KOPT-K1 (cell line): ENCODE data around the gene GRPEL1.

Experiments used
- H3K27ac ChIP-seq: fragments of 200-600 bp; sonication (generic); 2 replicates; pipeline ENCODE4 v1.5.1; 2016; ENCODE audit warnings: antibody characterized with exemption, mild to moderate bottlenecking, low read depth, low read length; ENCODE audit not compliant: poor library complexity, severe bottlenecking
- H3K36me3 ChIP-seq: fragments of 200-600 bp; sonication (generic); 2 replicates; pipeline ENCODE4 v1.5.1; 2017; ENCODE audit warnings: antibody characterized with exemption, mild to moderate bottlenecking, low read length, moderate library complexity; ENCODE audit not compliant: insufficient read depth
- H3K9me3 ChIP-seq: fragments of 200-600 bp; sonication (generic); 2 replicates; pipeline ENCODE4 v1.5.1; 2017; ENCODE audit warnings: antibody characterized with exemption, low read length, mild to moderate bottlenecking; ENCODE audit not compliant: insufficient read depth, poor library complexity, severe bottlenecking

GRPEL1 gene

GRCh38 chr4:7048642-7049041, 19.2 kb downstream of the GRPEL1 start:
- H3K36me3 ChIP-seq: peaks cover 19% of the 10 kb centered on the region; the same call in 1 of the 2 replicates
- no peaks in the 10 kb centered on the region for H3K9me3 ChIP-seq
- no peak overlapping the region for H3K27ac ChIP-seq

DNA sequence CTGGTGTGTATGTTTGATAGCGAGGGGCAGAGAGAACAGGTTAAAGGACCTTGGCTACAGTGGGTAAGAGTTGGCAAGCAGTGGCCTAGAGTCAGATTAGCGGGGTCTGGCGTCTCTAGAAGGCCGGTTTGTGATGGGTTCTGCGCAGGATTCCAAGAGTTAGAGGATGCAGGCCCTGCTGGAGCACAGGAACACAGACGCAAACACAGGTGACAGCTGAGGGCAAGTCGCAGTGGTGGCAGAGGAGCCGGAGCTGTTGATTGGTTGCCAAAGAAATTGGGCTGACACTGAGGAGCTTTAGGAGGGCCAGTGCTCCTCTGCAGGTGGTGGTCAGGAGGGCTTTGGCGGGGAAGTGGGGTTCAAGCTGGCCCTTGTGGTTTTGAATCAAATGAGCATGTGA, 20.9 kb downstream of the GRPEL1 start:
- Histone ChIP-seq H3K27ac (no peak overlapping the region), H3K36me3 (peaks cover 14% of the 10 kb centered on the region; the same call in 1 of the 2 replicates), H3K9me3 (no peaks in the 10 kb centered on the region)

- Histone ChIP-seq H3K27ac (no peak overlapping the region), H3K9me3 (no peaks in the 10 kb centered on the region), H3K36me3 (peaks cover 11% of the 10 kb centered on the region; the same call in 1 of the 2 replicates)
Observed at GRCh38 chr4:7045961-7046921, 21.6 kb downstream of the GRPEL1 start.

GRCh38 chr4:7045553-7045952, 22.3 kb downstream of the GRPEL1 start:
- H3K9me3 ChIP-seq: no peaks in the 10 kb centered on the region
- H3K36me3 ChIP-seq: 0 out of 2 replicates have a peak, but pooled peaks cover 5% of the 10 kb centered on the region
- no peak overlapping the region for H3K27ac ChIP-seq

DNA sequence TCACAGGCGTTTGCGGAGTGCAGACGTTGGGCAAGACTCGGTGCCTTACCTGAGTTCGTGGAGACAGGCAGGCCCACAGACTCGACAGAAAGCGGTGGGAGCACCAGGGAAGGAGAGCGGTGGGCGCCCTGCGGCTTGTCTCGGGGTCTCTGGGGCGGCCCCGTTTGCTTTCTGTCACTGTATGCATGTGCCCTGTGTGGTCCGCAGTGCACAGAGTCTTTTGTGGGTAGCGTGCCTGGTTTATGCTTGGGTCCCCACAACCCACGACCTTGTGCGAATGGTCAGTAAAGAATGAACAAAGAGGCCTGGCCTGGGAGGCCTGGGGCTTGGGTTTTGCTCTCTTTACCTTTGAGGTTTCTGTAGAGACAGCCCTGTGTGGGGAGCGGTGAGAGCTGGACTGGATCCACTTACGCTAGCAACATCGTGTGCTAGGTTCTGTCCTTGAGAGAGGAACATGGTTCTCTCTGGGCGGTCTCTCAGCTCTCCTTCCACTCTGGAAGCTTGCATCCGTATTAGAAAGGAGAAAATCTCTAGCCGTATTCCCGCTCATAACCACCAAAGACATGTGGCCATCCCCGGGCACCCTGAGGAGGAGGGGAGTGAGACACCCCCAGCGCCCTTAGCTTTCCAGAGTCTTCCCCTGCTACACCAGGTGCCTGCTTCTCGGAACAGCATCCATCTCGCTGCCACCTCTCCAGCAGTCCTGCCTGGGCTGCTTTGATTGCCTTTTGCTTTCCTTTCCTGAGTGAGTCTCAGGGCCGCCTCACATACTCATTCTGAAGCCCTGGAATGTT, 23.5 kb downstream of the GRPEL1 start:
- Histone ChIP-seq H3K27ac (peak overlapping the region; percentile 68), H3K36me3 (0 out of 2 replicates have a peak, but pooled peaks cover 5% of the 10 kb centered on the region), H3K9me3 (no peaks in the 10 kb centered on the region)

DNA sequence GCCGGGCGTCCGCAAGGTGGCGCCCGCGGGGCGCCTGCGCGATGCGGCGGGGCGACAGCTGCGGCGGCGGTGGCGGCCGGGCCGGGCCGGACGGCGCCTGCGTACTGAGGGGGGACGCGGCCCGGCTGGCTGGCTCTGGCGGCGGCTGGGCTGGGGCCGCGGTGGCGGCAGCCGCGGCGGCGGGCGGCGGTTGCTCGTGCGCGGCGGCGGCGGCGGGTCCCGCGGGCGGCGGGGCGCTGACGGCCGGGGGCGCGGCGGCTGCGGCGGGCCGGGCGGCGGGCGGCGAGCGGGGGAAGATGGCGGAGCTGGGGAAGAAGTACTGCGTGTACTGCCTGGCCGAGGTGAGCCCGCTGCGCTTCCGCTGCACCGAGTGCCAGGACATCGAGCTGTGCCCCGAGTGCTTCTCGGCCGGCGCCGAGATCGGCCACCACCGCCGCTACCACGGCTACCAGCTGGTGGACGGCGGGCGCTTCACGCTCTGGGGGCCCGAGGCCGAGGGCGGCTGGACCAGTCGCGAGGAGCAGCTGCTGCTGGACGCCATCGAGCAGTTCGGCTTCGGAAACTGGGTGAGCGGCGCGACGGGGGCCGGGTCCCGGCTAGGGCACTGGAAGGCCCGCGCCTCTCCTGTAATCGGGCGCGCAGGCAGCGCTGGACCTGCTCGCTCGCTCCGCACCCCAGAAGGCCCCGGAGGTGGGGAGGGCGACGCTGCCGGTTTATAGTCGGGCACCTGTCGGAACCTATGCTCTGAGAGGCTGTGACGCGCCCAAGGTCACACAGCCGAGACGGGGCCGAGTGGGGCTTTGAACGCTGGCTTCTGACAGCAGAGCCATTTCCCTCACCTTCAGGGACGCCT, 24.4 kb downstream of the GRPEL1 start, which contains the start of gene TADA2B:
TADA2B (plus strand) TSS at position 89 of the 853 bp plus-strand sequence; CDS start at position 297, 208 bp downstream.
- Histone ChIP-seq H3K36me3 (0 out of 2 replicates have a peak, but pooled peaks cover 5% of the 10 kb centered on the region), H3K27ac (peak within 1 kb of the TSS; percentile 68), H3K9me3 (no peaks in the 10 kb centered on the region)

- Histone ChIP-seq H3K36me3 (0 out of 2 replicates have a peak, but pooled peaks cover 5% of the 10 kb centered on the region), H3K27ac (peak overlapping the region; percentile 32), H3K9me3 (no peaks in the 10 kb centered on the region)
Observed at GRCh38 chr4:7042503-7043283, 25.2 kb downstream of the GRPEL1 start.

DNA sequence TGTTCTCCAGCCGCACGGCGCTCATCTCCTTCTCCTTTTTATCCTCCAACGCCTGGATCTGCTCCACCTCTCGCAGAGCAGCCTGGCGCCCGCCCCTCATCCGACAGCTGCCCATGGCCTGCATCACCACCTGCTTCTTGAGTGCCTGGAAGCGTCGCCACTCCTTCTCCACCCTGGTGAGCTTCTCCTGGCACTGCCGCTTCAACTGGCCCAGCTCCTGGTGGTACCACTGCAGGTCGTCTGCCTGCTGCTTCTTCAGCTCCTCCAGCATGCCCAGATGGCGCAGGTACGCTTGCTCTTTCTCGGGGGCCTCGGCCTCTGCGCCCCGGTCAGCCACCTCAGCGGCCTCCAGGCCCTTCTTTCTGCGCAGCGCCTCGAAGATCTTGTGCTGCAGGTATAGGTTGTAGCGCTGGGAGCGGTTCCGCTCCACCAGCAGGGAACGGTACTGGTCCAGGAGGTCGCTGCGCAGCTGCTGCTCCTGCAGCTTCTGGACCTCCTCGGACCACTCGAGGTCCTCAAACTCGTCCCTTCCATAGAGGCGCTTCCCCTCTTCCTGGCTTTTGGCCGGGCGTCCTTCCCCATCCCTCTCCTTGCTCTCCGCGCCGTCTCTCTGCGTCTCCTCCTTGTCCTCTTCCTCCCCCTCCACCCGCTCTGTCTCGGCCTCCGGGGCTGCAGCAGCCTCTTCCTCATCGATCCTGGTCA, 25.9 kb downstream of the GRPEL1 start:
- no peaks in the 10 kb centered on the region for H3K9me3 ChIP-seq
- H3K36me3 ChIP-seq: 0 out of 2 replicates have a peak, but pooled peaks cover 5% of the 10 kb centered on the region
- H3K27ac ChIP-seq: no peak overlapping the region

DNA sequence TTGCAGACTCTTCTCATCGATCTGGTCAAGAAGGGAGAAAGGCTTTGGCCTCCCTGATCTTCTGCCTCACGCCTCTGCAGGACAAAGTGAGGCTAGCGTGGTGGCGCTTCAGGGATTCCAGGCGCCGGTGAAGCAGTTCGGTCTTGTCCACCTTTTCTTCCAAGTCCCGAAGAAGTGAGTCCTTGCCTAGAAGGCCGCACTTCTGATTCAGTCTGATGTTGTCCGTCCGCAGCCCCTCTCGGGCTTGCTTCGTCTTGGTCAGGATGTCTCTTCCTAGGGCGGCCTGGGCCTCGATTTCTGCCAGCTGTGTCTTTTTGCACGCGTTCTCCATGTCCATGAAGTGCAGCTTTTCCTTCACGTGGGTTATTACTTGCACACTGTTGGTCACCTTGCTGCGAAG, 26.6 kb downstream of the GRPEL1 start:
- H3K27ac ChIP-seq: no peak overlapping the region
- no peaks in the 10 kb centered on the region for H3K9me3 ChIP-seq
- H3K36me3 ChIP-seq: 0 out of 2 replicates have a peak, but pooled peaks cover 5% of the 10 kb centered on the region

GRCh38 chr4:7040765-7041164, 27.1 kb downstream of the GRPEL1 start:
- Histone ChIP-seq H3K27ac (no peak overlapping the region), H3K36me3 (0 out of 2 replicates have a peak, but pooled peaks cover 3% of the 10 kb centered on the region), H3K9me3 (no peaks in the 10 kb centered on the region)

DNA sequence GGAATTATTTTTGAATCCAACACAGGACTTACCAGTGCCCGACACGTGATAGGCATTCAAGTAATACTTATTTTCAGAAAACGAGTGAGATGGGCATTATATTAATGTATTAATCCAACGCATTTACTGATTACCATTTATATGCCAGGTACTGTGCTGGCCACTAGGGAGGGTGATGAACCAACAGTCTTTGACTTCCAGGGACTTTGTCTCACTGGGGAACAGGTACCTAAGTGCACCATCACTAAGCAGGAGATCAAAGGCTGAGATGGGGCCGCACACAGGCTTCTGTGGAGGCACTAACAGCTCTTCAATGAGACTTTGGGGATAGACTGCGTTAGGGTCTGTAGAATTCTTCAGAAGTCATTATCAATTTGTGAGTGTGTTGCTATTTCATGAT, 30.4 kb downstream of the GRPEL1 start:
- H3K27ac ChIP-seq: no peak overlapping the region
- H3K36me3 ChIP-seq: peaks cover 8% of the 10 kb centered on the region
- H3K9me3 ChIP-seq: no peaks in the 10 kb centered on the region

- H3K27ac ChIP-seq: no peak overlapping the region
- peaks cover 37% of the 10 kb centered on the region for H3K36me3 ChIP-seq
- H3K9me3 ChIP-seq: no peaks in the 10 kb centered on the region
Observed at GRCh38 chr4:7034262-7035081, 33.4 kb downstream of the GRPEL1 start.
